ENCODE data around the gene BNC1.

Gene BNC1, protein sequence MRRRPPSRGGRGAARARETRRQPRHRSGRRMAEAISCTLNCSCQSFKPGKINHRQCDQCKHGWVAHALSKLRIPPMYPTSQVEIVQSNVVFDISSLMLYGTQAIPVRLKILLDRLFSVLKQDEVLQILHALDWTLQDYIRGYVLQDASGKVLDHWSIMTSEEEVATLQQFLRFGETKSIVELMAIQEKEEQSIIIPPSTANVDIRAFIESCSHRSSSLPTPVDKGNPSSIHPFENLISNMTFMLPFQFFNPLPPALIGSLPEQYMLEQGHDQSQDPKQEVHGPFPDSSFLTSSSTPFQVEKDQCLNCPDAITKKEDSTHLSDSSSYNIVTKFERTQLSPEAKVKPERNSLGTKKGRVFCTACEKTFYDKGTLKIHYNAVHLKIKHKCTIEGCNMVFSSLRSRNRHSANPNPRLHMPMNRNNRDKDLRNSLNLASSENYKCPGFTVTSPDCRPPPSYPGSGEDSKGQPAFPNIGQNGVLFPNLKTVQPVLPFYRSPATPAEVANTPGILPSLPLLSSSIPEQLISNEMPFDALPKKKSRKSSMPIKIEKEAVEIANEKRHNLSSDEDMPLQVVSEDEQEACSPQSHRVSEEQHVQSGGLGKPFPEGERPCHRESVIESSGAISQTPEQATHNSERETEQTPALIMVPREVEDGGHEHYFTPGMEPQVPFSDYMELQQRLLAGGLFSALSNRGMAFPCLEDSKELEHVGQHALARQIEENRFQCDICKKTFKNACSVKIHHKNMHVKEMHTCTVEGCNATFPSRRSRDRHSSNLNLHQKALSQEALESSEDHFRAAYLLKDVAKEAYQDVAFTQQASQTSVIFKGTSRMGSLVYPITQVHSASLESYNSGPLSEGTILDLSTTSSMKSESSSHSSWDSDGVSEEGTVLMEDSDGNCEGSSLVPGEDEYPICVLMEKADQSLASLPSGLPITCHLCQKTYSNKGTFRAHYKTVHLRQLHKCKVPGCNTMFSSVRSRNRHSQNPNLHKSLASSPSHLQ

DNA sequence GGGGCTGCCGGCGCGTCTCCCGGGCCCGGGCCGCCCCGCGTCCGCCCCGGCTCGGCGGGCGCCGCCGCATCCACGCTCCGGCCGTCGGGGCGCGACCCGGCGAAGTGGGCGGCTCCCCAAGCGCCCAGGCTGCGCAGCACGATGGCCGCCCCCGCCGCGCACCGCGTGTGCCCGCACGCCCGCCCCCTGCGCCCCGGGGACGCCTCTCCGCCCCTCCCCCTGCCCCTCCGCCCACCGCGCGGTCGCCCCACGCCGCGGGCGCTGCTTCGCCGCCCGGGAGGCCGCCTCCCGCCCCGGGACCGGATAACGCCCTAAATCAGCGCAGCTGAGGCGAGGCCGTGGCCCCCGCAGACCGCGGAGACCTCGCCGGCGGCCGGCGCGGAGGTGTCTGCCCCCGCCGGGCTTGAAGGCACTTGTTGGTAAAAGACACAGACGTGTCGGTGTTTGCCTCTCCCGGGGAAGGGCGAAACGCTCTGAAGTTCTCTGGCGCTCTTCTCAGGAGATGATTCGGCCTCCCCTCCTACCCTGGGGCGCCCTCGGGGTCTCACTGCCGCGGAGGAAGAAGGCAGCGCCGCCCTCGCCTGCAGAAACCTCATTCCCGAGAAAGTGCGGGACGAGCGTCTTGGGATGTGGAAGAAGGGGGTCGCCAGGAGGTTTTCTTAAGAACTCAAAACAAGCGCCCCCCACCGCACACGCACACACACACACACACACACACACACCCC lies at the start of gene BNC1:
Gene BNC1, minus strand, starts transcription at position 106 of the 725 bp plus-strand sequence. Its CDS starts 36 bp downstream, at position 70.
- peak; percentile 32 for ATAC-seq

DNA sequence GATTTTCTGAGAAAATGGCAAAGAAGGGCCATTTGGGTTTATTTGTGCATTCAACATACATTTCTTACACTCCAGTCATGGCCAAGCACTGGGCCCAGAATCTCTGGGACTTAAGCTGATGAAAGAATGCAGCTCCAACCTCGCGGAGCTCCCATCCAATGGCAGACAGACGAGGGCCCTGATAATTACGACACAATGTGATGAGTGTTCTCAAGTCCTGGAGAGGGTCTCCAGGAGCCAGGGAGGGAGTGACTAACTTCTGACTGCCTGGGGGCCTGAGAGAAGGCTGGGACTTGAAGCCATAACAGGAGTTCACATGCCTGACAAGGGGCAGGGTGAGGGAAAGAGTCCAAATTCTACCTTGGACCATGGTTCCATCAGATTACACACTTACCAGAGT lies 42.6 kb upstream of the BNC1 start:
- DNase-seq (no peak), ATAC-seq (no peak)

More for the DNA sequence above, at the start of gene BNC1:
- peak; percentile 4 for DNase-seq

DNA sequence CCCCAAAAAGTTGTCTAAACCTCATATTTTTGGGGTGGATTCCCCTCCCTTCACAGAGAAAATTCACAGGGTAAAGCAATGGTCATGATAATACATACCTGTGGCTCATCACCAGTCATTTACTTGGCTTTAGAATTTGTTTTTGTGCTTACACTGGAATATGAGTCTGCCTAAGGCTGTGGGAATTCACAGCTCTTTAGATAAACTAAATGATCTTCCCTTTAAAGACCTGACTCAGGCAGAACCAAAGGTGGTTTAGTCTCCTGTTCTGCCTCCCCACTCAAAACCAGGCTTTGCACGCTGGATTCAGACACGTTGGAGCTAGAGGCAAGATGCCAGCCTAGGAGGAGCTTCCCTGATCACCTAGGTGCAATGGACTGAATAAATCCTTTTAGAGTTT lies 40.3 kb upstream of the BNC1 start:
- DNase-seq (no peak), ATAC-seq (no peak)

DNA sequence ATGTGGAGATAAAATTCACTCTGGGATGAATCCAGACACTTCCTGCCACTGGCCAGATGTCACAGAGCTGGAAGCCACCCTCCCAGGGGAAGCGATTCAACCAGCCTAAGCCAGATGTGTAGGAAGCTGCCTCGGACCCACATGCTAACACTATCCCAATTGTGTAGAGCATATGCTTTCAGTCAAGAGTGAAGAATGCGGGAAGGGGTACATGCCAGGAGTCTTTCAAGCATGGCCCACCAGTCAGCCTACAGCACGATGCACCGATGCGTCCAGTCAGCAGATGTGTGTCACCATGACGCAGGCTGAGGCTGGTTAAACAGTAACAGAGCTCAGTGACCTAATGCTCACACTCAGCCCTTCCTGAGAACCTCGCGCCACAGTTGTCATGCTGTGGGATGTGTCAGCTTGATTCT lies 38.8 kb upstream of the BNC1 start:
- ATAC-seq (no peak), DNase-seq (no peak)

DNA sequence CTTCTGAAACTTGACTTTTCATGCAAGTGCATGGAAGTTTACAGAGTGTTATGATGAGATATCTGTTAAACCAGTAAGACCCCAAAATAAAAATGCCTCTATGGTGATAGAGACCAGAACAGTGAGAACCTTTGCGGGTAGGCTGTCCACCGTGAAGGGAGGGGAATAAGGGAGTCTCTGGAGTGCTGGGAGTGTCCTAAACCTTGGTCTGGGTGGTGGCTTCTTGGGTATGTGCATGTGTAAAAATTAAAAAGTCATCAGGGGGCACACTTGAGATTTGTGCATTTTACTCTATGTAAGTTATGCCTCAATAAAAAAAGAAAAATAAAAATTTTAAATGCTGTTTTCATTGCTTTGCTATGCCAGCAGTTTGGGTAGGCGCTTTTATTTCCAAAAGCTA lies 38.2 kb upstream of the BNC1 start:
- no peak for DNase-seq

DNA sequence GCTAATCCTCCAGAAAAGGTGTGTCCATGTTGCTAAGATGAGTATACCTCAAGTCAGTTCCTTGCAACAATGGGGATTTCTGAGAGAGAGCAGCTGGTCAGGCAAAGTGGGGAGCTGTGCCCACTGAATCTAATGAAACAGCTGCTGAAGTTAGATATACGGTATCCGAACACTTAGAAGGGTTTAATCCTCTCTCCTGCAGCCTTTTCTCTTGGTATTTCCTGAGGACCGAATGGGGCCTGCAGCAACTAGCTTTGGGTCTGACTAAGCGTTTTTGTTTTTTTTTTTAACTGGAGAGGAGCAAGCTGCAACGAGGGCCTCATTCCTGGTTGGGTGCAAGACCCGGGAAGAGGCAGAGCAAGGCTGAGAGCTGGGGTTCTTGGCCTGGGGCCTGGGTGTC lies 37.6 kb upstream of the BNC1 start:
- ATAC-seq: no peak
- no peak for DNase-seq

More for the DNA sequence above, 38.2 kb upstream of the BNC1 start:
- no peak for ATAC-seq

DNA sequence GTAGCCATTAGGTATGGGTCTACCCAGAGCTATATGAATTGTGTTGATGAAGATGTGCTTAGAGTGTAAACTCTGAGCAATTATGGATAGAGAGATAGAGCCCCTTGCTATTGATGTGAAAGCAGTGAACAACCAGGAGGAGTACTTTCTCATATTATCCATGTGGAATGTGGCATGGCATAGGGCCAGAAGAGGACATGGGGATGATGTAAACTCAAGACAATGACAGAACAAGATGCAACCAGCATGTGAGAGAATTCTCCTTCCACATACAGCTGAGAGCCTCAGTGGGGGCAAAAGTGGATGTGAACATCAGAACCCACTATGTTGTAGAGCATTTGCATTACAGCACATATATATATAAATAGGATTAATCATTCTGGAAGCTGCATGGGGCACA lies 36.4 kb upstream of the BNC1 start:
- no peak for DNase-seq

DNA sequence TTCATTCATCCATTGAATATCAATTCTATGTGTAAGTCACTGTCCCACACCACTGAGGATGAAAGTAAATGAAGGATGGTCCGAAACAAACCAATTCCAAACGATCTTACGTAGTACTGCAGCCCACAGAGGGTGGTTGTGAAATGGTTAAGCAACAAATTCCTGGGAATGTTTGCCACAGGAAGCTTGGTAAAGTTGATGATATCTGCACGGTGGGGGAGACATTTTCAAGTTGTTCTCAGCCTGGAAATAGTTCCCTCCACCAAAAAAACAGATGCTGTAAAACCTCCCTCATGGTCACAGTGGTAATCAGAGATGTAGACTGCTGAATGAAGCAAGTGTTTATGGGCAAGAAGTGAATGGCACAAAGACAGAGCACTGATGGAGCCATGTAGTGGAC lies 35.9 kb upstream of the BNC1 start:
- DNase-seq (no peak), ATAC-seq (no peak)

More for the DNA sequence above, 36.4 kb upstream of the BNC1 start:
- no peak for ATAC-seq

DNA sequence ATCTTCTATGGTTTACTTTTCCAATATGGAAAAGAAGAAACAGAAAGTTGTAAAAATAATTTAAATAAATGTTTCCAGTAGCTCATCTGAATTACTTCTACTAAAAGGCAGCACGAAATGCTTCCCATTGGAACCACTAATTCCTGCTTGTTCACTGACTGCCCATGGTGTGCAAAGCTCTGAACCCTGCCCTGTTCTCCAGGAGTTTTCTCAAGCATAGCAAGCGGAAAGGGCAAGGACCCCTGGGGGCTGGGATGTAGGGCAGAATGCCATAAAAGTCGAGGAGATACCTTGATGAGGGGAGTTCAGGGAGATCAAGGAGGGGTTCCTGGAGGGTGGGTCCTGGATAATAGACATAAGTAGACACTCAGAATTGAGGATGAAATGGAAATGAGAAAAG lies 35.3 kb upstream of the BNC1 start:
- DNase-seq: no peak
- ATAC-seq: no peak

DNA sequence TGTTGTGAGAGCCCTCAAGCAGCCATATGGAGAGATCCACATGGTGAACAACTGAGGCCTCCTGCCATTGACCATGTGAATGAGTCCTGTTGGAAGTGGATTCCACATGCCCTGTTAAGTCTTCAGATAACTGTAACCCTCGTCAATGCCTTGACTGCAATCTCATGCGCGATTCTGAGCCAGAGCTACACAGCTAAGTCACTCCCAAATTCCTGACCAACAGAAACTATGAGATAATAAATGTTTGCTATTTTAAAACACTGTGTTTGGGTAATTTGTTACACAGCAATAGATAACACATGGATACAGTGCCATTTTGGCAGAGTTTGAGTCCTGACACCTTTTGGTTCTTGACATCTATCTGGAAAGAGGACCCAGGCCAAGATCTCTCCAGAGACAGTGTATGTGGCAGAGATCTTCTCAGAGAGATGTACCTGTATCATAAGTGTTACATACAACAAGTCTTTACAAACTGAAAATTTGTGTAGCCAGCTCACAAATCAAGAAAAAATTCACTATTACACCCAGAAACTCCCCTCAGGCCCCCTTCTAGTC lies 34.5 kb upstream of the BNC1 start:
- ATAC-seq: no peak
- DNase-seq: no peak

DNA sequence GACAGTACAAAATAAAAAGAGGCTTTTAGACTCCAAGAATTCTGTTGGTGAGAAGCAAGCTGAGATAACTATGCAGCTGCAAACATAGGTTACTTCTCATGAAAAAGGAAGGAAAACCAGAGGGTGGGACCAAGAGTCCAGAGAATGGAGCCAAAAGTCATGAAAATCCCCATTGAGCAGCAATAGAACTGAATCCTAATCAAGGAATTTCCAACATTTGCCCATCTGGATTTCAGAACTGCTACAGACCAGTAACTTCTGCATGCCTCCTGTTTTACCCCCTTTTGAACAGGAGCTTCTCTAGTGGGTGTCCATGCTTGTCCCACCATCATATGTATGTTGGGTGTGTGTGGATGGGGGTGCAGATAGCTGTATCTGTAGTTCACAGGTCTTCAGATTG lies 33.6 kb upstream of the BNC1 start:
- ATAC-seq (no peak), DNase-seq (no peak)

DNA sequence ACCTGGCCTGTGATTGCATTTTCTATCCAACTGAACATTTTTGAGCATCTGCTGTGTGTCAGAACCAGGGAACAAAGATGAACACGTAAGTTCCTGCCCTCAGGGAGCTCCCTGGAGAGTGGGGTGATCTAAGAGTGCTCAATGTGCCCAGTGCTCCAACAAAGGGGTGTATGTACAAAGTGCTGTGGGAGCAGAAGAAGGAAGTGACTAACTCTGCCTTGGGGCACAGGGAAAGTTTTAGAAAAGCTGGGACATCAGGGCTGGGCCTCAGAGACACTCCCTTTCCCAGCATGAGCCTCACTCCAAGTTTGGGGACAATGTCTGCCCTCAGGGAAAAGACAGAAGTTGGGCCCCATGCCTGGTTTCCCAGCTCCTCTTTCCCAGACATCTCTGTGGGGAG lies 27.6 kb upstream of the BNC1 start:
- DNase-seq (no peak), ATAC-seq (no peak)

DNA sequence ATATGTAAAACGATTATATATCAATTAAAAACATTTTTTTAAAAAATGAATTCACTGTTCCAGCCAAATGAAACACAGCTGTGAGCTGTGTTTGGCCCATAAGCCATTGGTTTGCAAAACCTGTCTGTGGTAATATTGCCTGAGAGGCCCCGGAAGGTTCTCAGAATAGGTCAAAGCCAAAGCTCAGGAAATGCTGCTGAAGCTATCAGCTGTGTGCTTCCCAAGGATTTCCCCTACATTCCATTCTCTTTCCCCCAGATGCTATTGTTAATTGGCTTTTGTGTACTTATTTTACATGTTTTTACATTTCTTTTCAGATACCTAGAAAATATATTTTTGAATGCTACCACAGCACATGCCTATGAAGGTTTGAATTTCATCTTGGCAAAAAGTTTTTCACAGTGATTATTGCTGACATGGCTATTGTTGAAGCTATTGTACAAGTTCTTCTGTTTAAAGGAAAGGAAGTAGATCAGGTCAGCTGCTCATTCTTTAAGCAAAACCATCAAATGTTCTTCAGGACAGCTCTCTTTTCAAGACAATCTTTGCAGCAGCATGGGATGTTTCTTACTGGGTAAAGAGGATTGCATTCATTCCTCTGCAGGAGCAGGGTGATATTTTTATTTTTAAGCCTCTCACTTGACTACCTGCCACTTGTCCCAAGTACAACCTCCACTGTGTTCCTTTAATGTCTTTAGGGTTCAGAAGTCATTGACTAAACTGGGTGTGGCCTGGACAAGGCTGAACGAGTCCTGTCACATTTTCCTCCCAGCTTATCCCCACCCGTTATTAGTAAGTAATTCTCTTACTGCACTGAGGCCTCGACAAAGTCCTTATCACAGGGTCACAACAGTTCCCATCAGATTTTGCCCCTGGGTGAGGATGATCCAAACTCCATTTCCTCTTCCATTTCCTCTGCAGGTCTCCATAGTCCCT lies 26.3 kb upstream of the BNC1 start:
- ATAC-seq (no peak), DNase-seq (no peak)

DNA sequence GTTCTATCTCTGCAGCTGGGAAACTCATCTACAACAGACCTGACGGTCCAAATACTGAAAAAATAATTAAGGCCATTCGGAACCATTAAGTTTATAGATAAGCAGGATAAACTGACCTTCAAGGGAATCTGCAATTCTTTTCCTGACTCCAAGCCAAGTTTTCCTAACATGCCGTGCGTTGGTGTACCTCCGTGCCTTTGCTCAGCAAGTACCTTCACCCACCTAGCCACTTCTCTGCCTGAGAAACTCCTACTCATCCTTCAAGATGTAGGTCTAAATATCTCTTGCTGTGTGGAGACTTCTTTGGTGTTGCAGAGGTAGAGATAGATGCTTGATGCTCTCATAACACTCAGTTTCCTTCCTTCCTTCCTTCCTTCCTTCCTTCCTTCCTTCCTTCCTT lies 24.2 kb upstream of the BNC1 start:
- ATAC-seq (no peak), DNase-seq (no peak)

DNA sequence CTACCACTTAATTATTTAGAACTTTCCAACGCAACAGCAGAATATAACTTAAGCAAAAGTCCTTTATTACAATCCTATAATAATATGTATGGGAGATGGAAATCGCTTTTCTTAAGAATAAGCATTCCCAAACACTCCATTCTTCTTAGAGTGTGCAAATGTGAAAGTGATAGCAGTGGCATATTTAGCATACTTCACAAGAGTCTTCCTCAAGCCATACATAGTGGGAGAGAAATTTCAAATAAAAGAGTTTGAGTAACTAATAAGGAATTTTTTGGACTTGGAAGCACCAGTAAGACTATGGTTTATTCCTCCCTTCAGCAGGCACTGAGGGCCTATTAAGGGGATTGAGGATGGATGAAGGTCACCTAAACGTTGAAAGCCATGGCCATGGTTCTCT lies 22.1 kb upstream of the BNC1 start:
- ATAC-seq (no peak), DNase-seq (no peak)

DNA sequence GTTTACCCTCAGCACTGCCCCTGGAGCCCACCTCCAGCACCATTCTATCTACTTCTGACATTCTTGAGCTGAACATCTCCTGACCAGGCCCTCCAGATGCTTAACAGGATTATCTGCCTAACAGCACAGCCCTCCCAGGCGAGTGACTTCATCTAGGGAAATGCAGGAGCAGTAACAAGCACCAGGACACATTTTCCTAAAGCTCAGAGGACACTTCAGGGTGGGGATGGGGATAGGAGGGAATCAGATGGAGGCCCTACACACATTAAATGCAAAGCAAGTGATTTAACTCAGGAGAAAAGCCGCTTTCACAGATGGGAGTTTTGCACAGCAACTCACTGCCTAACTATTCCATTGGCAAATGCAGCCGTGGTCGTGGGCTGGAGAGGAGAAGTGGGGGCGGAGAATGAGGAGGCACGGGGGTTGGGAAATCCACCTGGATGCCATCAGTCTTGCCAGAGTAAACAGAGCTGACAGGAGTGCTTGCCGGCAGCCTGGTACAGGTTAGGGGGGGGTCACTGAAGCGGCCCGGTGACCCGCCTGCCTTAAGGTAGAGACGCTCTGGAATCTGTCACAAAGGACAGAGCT lies 21.3 kb upstream of the BNC1 start:
- DNase-seq (no peak), ATAC-seq (no peak)

DNA sequence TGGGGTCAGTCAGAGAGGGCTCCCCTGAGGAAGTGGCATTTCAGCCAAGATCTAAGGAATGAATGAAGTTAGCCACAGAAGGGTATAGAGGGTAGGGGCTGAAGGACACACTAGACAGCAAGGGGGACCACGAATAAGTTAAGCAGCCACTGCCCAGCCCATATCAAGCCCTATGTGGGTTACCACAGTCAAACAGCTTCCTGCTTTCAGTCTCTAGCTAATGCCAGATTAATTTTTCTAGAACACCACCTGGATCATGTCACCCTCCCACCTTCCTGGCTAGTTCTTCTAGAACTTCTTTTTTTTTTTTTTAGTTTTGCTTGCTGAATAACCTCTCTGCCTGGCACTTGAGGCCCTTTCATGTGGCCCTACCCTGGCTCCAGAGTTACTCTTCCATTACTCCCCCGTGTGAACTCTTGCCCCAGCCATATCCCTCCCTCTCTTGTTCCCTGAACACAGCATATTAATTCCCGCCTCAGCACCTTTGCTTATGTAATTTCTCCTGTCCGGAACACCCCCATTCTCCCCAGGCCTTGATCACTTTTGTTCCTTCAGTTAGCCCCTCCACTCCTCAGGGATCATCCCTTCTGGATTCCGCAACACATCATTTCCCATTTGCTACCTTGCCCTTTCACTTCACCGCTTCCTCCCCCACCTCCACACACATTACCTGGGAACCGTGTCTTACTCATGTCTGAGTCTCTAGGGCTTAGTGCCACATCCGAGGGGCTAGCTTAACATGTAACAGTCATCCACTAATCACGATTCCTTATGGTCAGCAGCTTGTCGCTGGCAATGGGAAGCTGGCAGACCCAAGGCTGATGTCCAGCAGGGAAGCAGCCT lies 20.6 kb upstream of the BNC1 start:
- ATAC-seq (no peak), DNase-seq (no peak)

DNA sequence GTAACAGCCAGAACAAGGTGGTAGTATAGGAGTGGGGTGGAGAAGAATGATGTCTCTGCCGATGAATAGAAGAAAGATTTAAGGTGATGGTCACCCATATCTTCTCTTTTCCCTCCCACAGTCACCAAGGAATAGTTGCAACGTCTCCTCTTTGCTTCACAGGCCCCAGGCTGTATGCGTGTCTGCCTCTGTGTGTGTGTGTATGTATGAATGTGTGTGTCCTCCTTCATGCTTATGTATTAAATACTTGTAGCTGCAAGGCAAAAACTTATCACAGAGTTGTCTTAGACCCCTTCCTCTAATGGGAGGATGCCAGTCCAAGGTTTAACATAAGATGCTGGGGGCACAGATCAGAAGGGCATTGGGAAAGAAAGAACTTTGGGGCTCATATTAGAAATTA lies 19.1 kb upstream of the BNC1 start:
- no peak for DNase-seq
- no peak for ATAC-seq

DNA sequence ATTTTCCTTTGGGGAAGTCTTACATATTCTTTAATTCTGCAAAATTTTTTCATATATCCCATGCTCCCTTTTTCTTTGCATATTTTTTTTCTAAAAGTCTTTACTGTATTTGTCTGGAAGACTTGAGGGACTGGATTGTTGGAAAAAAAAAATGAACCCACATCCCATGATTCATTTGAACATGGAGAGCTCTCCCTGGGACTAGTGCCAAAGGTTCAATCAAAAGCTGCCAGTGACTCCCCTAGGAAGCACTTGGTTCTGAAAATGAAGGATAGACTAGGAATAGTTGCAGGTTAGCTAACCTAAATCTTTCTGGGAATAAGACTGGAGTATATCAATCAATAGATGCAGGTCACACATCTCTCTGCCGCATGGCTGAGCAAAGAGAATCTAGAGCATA lies 16.4 kb upstream of the BNC1 start:
- no peak for ATAC-seq
- DNase-seq: no peak

DNA sequence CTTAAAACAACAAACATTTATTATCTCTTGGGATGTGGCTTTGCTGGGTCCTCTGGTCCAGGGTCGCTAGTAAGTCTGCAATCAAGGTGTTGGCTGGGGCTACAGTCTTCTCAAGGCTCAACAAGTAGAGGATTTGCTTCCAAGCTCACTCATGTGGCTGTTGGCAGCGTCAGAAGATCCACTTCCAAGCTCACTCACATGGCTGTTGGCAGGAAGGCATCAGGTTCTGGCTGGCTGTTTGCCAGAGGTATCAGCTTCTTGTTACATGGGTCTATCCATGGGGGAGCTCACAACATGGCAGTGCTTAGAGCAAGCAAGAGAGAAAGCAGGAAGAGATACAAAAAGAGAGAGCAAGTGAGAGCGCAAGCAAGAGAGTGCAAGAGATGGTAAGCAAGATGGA lies 15.0 kb upstream of the BNC1 start:
- no peak for ATAC-seq
- DNase-seq: no peak
